Measurements from ENCODE around the gene MED27. TPM values are rescaled to one million over a fixed set of nuclear protein-coding genes. Genes with fewer than 3 reads are reported as not detected.

The MED27 gene
- total and polyA plus RNA-seq, 10 of the 15 experiments (the other 5 are each of a cell fraction or from before 2014, with no cell fraction given), result 20.3 to 50.3 (median 35.5) TPM

DNA sequence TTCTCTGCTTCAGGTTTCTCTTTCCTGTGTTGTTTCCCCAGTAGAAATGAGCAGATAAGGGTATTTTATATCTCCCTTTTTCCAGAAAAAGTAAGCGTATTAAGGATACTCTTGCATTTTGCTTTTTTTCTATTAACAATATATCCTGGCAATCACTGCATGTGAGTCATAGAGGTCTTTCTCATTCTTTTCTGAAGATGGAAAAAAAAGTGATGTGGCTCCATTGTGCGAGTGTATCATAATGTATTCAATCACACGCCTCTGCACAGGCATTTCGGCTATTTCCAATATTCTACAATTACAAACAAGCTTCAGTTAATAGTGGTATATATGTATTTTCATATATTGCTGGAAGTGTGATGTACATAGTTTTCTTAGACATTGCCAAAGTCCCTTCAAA lies 155.9 kb downstream of the MED27 start:
- CTCF ChIA-PET, result interaction anchor here (1.0 kb wide), 1 partner anchor 11 kb away, joined by 3 read pairs; no protein-coding TSS in a partner anchor
- Histone ChIP-seq H3K27ac (ENCODE audit: control insufficient read depth, insufficient read depth) (no peak overlapping the region), H3K9me3 (replicated peaks; ENCODE audit: control insufficient read depth, insufficient read depth, low read length) (no peaks in the 10 kb centered on the region), H3K27me3 (replicated peaks in 1 of 2; ENCODE audit: control insufficient read depth in 2 of 2, insufficient read depth in 2 of 2, low read length in 1 of 2) (no peaks in the 10 kb centered on the region), H3K4me1 (ENCODE audit: control insufficient read depth, insufficient read depth, low read length) (peaks cover 6% of the 10 kb centered on the region), H3K79me2 (ENCODE audit: control insufficient read depth, insufficient read depth, low read length) (no peaks in the 10 kb centered on the region), H3K4me3 (no peak overlapping the region), H3K9ac (ENCODE audit: control insufficient read depth, insufficient read depth, low read length) (no peak overlapping the region), H3K36me3 (ENCODE audit: control insufficient read depth in 2 of 2, insufficient read depth in 2 of 2, low read length in 1 of 2) (no peaks in the 10 kb centered on the region), H3K4me2 (ENCODE audit: control insufficient read depth, insufficient read depth) (no peak overlapping the region), H4K20me1 (ENCODE audit: control insufficient read depth, insufficient read depth) (no peaks in the 10 kb centered on the region), H2AFZ (ENCODE audit: control insufficient read depth, low read depth, low read length) (no peak overlapping the region)
- FAIRE-seq, result no peak
- intact Hi-C loops (cut with micrococcal nuclease; ENCODE audit: unreplicated experiment), result no loop called here
- WGBS (ENCODE audit: insufficient coverage, insufficient replicate concordance, low lambda C conversion rate, missing lambda C conversion rate), result 100% methylated on average over 4 of the region's 4 CpGs
- ATAC-seq, result no peak
- RAD21 ChIA-PET (ENCODE audit: unreplicated experiment), result no interaction called here
- no peak for DNase-seq (ENCODE audit: low read depth, low spot score)
- TF ChIP-seq EP300 (IDR thresholded peaks at IDR 0.05; ENCODE audit: borderline replicate concordance in 1 of 2, control insufficient read depth in 1 of 2, low read depth in 2 of 2, low read length in 2 of 2), result no peak
- TF ChIP-seq NFXL1 (IDR thresholded peaks at IDR 0.05; ENCODE audit: borderline replicate concordance), result no peak
- TF ChIP-seq SIX5 (IDR thresholded peaks at IDR 0.05; ENCODE audit: low read depth, low read length, severe bottlenecking), result no peak
- no peak for TF ChIP-seq E2F4 (IDR thresholded peaks at IDR 0.05; ENCODE audit: low read depth, low read length)
- TF ChIP-seq BACH1 (IDR thresholded peaks at IDR 0.05; ENCODE audit: borderline replicate concordance), result no peak
- no peak for TF ChIP-seq YBX1 (IDR thresholded peaks at IDR 0.05)
- TF ChIP-seq ATF3 (IDR thresholded peaks at IDR 0.05; ENCODE audit: borderline replicate concordance, extremely low read depth, low read depth, low read length), result no peak
- no peak for TF ChIP-seq SP1 (IDR thresholded peaks at IDR 0.05; ENCODE audit: low read depth, low read length)
- TF ChIP-seq EED (IDR thresholded peaks at IDR 0.05; ENCODE audit: low read depth), result no peak
- no peak for TF ChIP-seq STAT3 (IDR thresholded peaks at IDR 0.05; ENCODE audit: low read depth, low read length)
- TF ChIP-seq TCF7 (IDR thresholded peaks at IDR 0.05; ENCODE audit: borderline replicate concordance), result no peak
- no peak for TF ChIP-seq POLR2AphosphoS5 (IDR thresholded peaks at IDR 0.05; ENCODE audit: low read length)
- TF ChIP-seq KLF5 (IDR thresholded peaks at IDR 0.05; ENCODE audit: partially characterized antibody), result no peak
- no peak for TF ChIP-seq HDAC2 (IDR thresholded peaks at IDR 0.05)
- SMC1A ChIA-PET (ENCODE audit: uncharacterized antibody, unreplicated experiment), result no interaction called here
- BruUV-seq (replicated peaks), result no TSS peak
- POLR2A ChIA-PET, result interaction anchor here (0.6 kb wide), 1 partner anchor 534 kb away, joined by 7 read pairs; no protein-coding TSS in a partner anchor
- in situ Hi-C loops (cut with MboI), result no loop called here
